H1 (cell line): Measurements from ENCODE around the gene ZNF385C. TPM values are rescaled to one million over a fixed set of nuclear protein-coding genes. Genes with fewer than 3 reads are reported as not detected.
A peak's percentile ranks its signal among the peaks of the same experiment; 100 is the strongest.

Source experiments
- CTCF ChIA-PET: fragments of 300-600 bp; sonication (Branson Sonifier 250); formaldehyde crosslinking; loops from one replicate; lab custom pipeline; 2021; ENCODE audit not compliant: partially characterized antibody; lab: Charles Lee
- POLR2A ChIA-PET: fragments of 300-600 bp; sonication (Branson Sonifier 250); formaldehyde crosslinking; loops from one replicate; lab custom pipeline; 2021; ENCODE audit warnings: inconsistent platforms; ENCODE audit not compliant: partially characterized antibody; lab: Charles Lee
- DNase-seq, 2 experiments: peaks; one replicate each; pipeline versions ENCODE4 v3.0.0 to v3.0.0-alpha.2; 2010 to 2022; ENCODE audit warnings: low spot score in 2 of 2, low read depth in 1 of 2, mixed read lengths in 1 of 2
- FAIRE-seq: peaks from 2 replicates; lab custom pipeline; 2011; peaks lifted over from hg19 to GRCh38; lab: Jason Lieb, UNC
- H2AFZ ChIP-seq: 2 replicates; pipeline ENCODE4 v1.8.1; 2012; ENCODE audit warnings: low read length, inconsistent platforms
- H2AK5ac ChIP-seq: 2 replicates; pipeline ENCODE4 v1.6.1; 2013; ENCODE audit warnings: low read depth, low read length
- H2BK120ac ChIP-seq: replicated peaks from 2 replicates; pipeline ENCODE3; 2013; ENCODE audit warnings: low read depth, low read length, inconsistent platforms
- H2BK12ac ChIP-seq: 2 replicates; pipeline ENCODE4 v1.6.1; 2013; ENCODE audit warnings: low read depth, low read length
- H2BK15ac ChIP-seq: 2 replicates; pipeline ENCODE4 v1.6.1; 2013; ENCODE audit warnings: low read length
- H2BK20ac ChIP-seq: 2 replicates; pipeline ENCODE4 v1.6.1; 2013; ENCODE audit warnings: low read length
- H2BK5ac ChIP-seq: 2 replicates; pipeline ENCODE4 v1.6.1; 2013; ENCODE audit warnings: low read depth, low read length
- H3K14ac ChIP-seq: 2 replicates; pipeline ENCODE4 v1.6.1; 2013; ENCODE audit warnings: inconsistent platforms; ENCODE audit not compliant: insufficient read length
- H3K18ac ChIP-seq: 2 replicates; pipeline ENCODE4 v1.6.1; 2013; ENCODE audit warnings: low read length; ENCODE audit errors: extremely low read depth
- H3K23ac ChIP-seq: 2 replicates; pipeline ENCODE4 v1.6.1; 2013; ENCODE audit warnings: inconsistent platforms; ENCODE audit not compliant: insufficient read length
- H3K23me2 ChIP-seq: 2 replicates; pipeline ENCODE4 v1.6.1; 2013; ENCODE audit warnings: low read depth, low read length
- H3K27ac ChIP-seq: 2 replicates; pipeline ENCODE4 v1.6.1; 2011; ENCODE audit warnings: low read depth, low read length, inconsistent platforms
- H3K27me3 ChIP-seq, 4 experiments: replicated peaks in 1 of 4; 1 replicate in 1 of 4; 2 replicates in 3 of 4; pipeline versions ENCODE4 v1.6.1 to v1.8.1; 2011 to 2013; ENCODE audit warnings: low read length in 3 of 4, mild to moderate bottlenecking in 3 of 4, inconsistent platforms in 2 of 4, mixed read lengths in 2 of 4, moderate library complexity in 1 of 4; ENCODE audit not compliant: control insufficient read depth in 3 of 4, insufficient read depth in 3 of 4; ENCODE audit errors: extremely low read depth in 1 of 4
- H3K36me3 ChIP-seq, 4 experiments: 2 replicates each; pipeline versions ENCODE4 v1.6.1 to v1.8.1; 2011 to 2013; ENCODE audit warnings: mild to moderate bottlenecking in 4 of 4, low read length in 3 of 4, moderate library complexity in 2 of 4, control low read depth in 1 of 4, inconsistent platforms in 1 of 4; ENCODE audit not compliant: insufficient read depth in 4 of 4, control insufficient read depth in 2 of 4
- H3K4ac ChIP-seq: replicated peaks from 2 replicates; pipeline ENCODE3; 2013; ENCODE audit warnings: low read length, low read depth, mixed read lengths, inconsistent platforms; ENCODE audit not compliant: insufficient read length
- H3K4me1 ChIP-seq, 4 experiments: replicated peaks in 1 of 4; 1 replicate in 1 of 4; 2 replicates in 3 of 4; pipeline versions ENCODE4 v1.6.1 to v1.8.1; 2011 to 2013; ENCODE audit warnings: low read length in 3 of 4, inconsistent platforms in 2 of 4, mixed read lengths in 1 of 4; ENCODE audit not compliant: insufficient read depth in 4 of 4, control insufficient read depth in 3 of 4
- H3K4me2 ChIP-seq, 2 experiments: 2 replicates each; pipeline versions ENCODE4 v1.6.1 to v1.8.1; 2011 to 2013; ENCODE audit warnings: low read depth in 2 of 2, low read length in 2 of 2, control low read depth in 1 of 2, inconsistent platforms in 1 of 2, mild to moderate bottlenecking in 1 of 2; ENCODE audit not compliant: insufficient read depth in 1 of 2
- H3K4me3 ChIP-seq, 4 experiments: fragments of 200-600, 300-600 bp in 1 of 4; sonication (generic), shearing (Covaris generic), sonication (Bioruptor Twin) in 1 of 4; 2 replicates each; pipeline versions ENCODE4 v1.5.1 to v1.8.1; 2011 to 2016; ENCODE audit warnings: low read length in 4 of 4, low read depth in 3 of 4, control low read depth in 2 of 4, inconsistent platforms in 2 of 4, mild to moderate bottlenecking in 2 of 4, mixed read lengths in 1 of 4, moderate library complexity in 1 of 4; ENCODE audit not compliant: insufficient read depth in 2 of 4; ENCODE audit errors: extremely low read depth in 1 of 4
- H3K56ac ChIP-seq: replicated peaks from 2 replicates; pipeline ENCODE3; 2013; ENCODE audit warnings: low read depth, mild to moderate bottlenecking, mixed read lengths, low read length, inconsistent platforms; ENCODE audit not compliant: insufficient read length
- H3K79me1 ChIP-seq: 2 replicates; pipeline ENCODE4 v1.6.1; 2013; ENCODE audit warnings: low read depth, low read length, control low read depth
- H3K79me2 ChIP-seq, 2 experiments: 2 replicates each; pipeline versions ENCODE4 v1.6.1 to v1.8.1; 2012 to 2013; ENCODE audit warnings: low read length in 2 of 2, mild to moderate bottlenecking in 2 of 2, inconsistent platforms in 1 of 2; ENCODE audit not compliant: insufficient read depth in 2 of 2, control insufficient read depth in 1 of 2
- H3K9ac ChIP-seq, 4 experiments: replicated peaks in 1 of 4; 1 replicate in 1 of 4; 2 replicates in 3 of 4; pipeline versions ENCODE4 v1.6.1 to v1.8.1; 2011 to 2013; ENCODE audit warnings: low read depth in 3 of 4, low read length in 3 of 4, control low read depth in 2 of 4, mild to moderate bottlenecking in 2 of 4, moderate library complexity in 2 of 4, inconsistent platforms in 1 of 4; ENCODE audit errors: extremely low read depth in 1 of 4
- H3K9me3 ChIP-seq, 2 experiments: 2 replicates each; pipeline versions ENCODE4 v1.6.1 to v1.8.1; 2012 to 2013; ENCODE audit warnings: mild to moderate bottlenecking in 2 of 2, moderate library complexity in 2 of 2, control low read depth in 1 of 2, inconsistent platforms in 1 of 2, low read depth in 1 of 2, low read length in 1 of 2, mixed read lengths in 1 of 2; ENCODE audit not compliant: insufficient read depth in 2 of 2
- H4K20me1 ChIP-seq, 2 experiments: replicated peaks in 1 of 2; 2 replicates each; pipeline versions ENCODE3 to v1.8.1; 2011 to 2013; ENCODE audit warnings: inconsistent platforms in 2 of 2, low read length in 2 of 2, mild to moderate bottlenecking in 1 of 2; ENCODE audit not compliant: insufficient read depth in 2 of 2, control insufficient read depth in 1 of 2
- H4K5ac ChIP-seq: 2 replicates; pipeline ENCODE4 v1.6.1; 2013; ENCODE audit warnings: low read length, low read depth, mixed read lengths, inconsistent platforms; ENCODE audit not compliant: insufficient read length
- H4K8ac ChIP-seq: 2 replicates; pipeline ENCODE4 v1.8.0; 2013; ENCODE audit warnings: mild to moderate bottlenecking, moderate library complexity, low read length, inconsistent platforms; ENCODE audit not compliant: insufficient read depth; ENCODE audit errors: extremely low read depth
- H4K91ac ChIP-seq: replicated peaks from 2 replicates; pipeline ENCODE3; 2013; ENCODE audit warnings: low read length, mixed read lengths, inconsistent platforms; ENCODE audit not compliant: insufficient read length
- ASH2L ChIP-seq: fragments of 200-600, 300-600 bp; sonication (generic); IDR thresholded peaks from one replicate; pipeline ENCODE4 v1.7.1; 2017; ENCODE audit warnings: low read length
- FOSL1 ChIP-seq: IDR thresholded peaks from 2 replicates; pipeline ENCODE4 v1.6.1; 2011; ENCODE audit warnings: mild to moderate bottlenecking, low read depth, low read length, moderate library complexity; ENCODE audit not compliant: insufficient read depth
- RBBP5 ChIP-seq: IDR thresholded peaks from 2 replicates; pipeline ENCODE4 v1.7.1; 2012; ENCODE audit warnings: low read depth, mild to moderate bottlenecking, inconsistent platforms, low read length, moderate library complexity, borderline replicate concordance
- SAP30 ChIP-seq: fragments of 300-600 bp; sonication (generic); IDR thresholded peaks from 2 replicates; pipeline ENCODE4 v1.7.1; 2012; ENCODE audit warnings: low read length, moderate library complexity, mild to moderate bottlenecking, inconsistent platforms; ENCODE audit not compliant: insufficient read depth, insufficient replicate concordance
- SIN3A ChIP-seq, 2 experiments: IDR thresholded peaks in 1 of 2; conservative IDR thresholded peaks in 1 of 2; 2 replicates each; pipeline ENCODE4 v1.6.1; 2011 to 2012; ENCODE audit warnings: low read length in 2 of 2, improper control_type of control experiment in 1 of 2, low read depth in 1 of 2, mild to moderate bottlenecking in 1 of 2
- SIX5 ChIP-seq: IDR thresholded peaks from 2 replicates; pipeline ENCODE4 v1.6.1; 2011; ENCODE audit warnings: mild to moderate bottlenecking, low read depth, low read length
- TAF1 ChIP-seq: IDR thresholded peaks from 2 replicates; pipeline ENCODE4 v1.6.1; 2011; ENCODE audit warnings: mild to moderate bottlenecking, low read depth, low read length
- TBP ChIP-seq: IDR thresholded peaks from 2 replicates; pipeline ENCODE4 v1.6.1; 2011; ENCODE audit warnings: low read depth, low read length, improper control_type of control experiment
- TEAD4 ChIP-seq: IDR thresholded peaks from 2 replicates; pipeline ENCODE4 v1.6.1; 2012; ENCODE audit warnings: low read depth, low read length, inconsistent platforms, mixed read lengths
- WGBS, 2 experiments: shearing (Covaris generic) in 1 of 2; methylation state at CpG; one replicate each; pipeline versions ENCODE4 v1.1.6 to v1.1.7; 2013 to 2015; ENCODE audit warnings: low lambda C conversion rate in 2 of 2, mixed read lengths in 2 of 2, inconsistent platforms in 1 of 2, low coverage in 1 of 2, missing lambda C conversion rate in 1 of 2; ENCODE audit not compliant: insufficient replicate concordance in 2 of 2, insufficient coverage in 1 of 2, insufficient read length in 1 of 2; ENCODE audit errors: extremely low coverage in 1 of 2, missing lambda C conversion rate in 1 of 2; 5-methylcytosine and 5-hydroxymethylcytosine counted together
- polyA plus RNA-seq, 7 experiments: library from polyadenylated mRNA; depleted of rRNA in 3 of 7; stranded (reverse) in 5 of 7; unstranded in 2 of 7; fragments of >200 nt in 5 of 7; fragments of 200-250 nt in 2 of 7; gene quantifications; 1 replicate in 5 of 7; 2 replicates in 1 of 7; 4 replicates in 1 of 7; pipeline versions ENCODE4 v1.2.1 to v1.2.3, GENCODE V29; 2011 to 2013; ENCODE audit warnings: missing spikeins in 2 of 7, mixed read lengths in 2 of 7
- total RNA-seq: library from RNA; stranded (reverse); fragmentation: NEBNext Ultra II Directional; extraction: Animal tissue kit (Norgen Biotek cat#: 25700); gene quantifications from 2 replicates; pipeline ENCODE4 v1.2.1, GENCODE V29; 2021

ZNF385C gene
- total and polyA plus RNA-seq, 2 of the 8 experiments (the other 6 are each of a cell fraction or from before 2014, with no cell fraction given), result 3.9 to 6.1 TPM

DNA sequence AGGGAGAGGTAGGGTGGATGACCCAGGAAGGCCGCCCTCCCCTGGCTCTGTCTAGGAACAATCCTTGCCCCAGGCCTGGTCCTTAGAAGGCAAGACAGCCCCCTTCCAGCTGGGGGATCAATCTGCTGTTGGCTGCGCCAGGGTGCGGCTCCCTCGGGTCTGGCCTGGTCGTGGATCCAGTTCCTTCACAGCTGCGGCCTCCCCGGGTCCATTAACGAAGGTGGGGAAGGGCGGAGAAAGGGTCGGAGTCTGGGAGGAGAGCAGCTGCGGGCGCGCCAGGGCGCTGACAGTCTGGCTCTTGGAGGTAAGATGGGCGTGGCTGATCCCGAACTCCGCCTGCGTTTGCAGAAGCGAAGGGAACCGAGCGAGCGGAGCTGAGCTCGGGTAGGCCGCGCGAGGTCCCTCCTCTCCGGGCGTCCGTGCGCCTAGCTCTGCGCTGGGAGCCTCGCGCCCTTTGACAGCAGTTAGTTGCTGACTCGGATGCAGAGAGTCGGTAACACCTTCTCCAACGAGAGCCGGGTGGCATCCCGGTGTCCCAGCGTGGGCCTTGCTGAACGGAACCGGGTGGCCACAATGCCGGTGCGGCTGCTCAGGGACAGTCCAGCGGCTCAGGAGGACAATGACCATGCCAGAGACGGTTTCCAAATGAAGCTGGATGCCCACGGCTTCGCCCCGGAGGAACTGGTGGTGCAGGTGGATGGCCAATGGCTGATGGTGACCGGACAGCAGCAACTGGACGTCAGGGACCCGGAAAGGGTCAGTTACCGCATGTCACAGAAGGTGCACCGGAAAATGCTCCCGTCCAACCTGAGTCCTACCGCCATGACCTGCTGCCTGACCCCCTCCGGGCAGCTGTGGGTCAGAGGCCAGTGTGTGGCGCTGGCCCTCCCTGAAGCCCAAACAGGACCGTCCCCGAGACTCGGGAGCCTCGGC, 24.4 kb upstream of the ZNF385C start, which contains the start of gene HSPB9:
TSS of gene HSPB9 (plus strand) at position 434 of the 933 bp plus-strand sequence. CDS start at position 481, 47 bp downstream.
- H2AK5ac ChIP-seq, result peak within 1 kb of the TSS; percentile 33; the same call in 1 of the 2 replicates
- no peaks in the 10 kb centered on the region; the same call in 1 of the 2 replicates for H3K79me1 ChIP-seq
- H3K23ac ChIP-seq, result no peak within 1 kb of the TSS
- ChIA-PET CTCF (interaction anchor here (1.0 to 39.4 kb wide), 14 partner anchors 9 to 405 kb away, joined by 3 to 1084 read pairs (median 6); partner anchors contain the start of genes DHX58, DNAJC7, GHDC and NKIRAS2), POLR2A (interaction anchor here (0.6 to 3.8 kb wide), 10 partner anchors 8 to 300 kb away, joined by 3 to 51 read pairs (median 4); partner anchors contain the start of genes CAVIN1, DHX58 and NKIRAS2)
- H3K27ac ChIP-seq, result no peak within 1 kb of the TSS
- no peaks in the 10 kb centered on the region for H3K9me3 ChIP-seq
- peak within 1 kb of the TSS; percentile 90 for H3K18ac ChIP-seq
- H3K4me2 ChIP-seq, result peak within 1 kb of the TSS; percentile 70 to 80
- H3K4me1 ChIP-seq, result peaks cover 0 to 17% (median 13%) of the 10 kb centered on the region in 4 experiments; a peak in 6 of 7 replicates
- peak within 1 kb of the TSS; percentile 75; the same call in 1 of the 2 replicates for H2BK12ac ChIP-seq
- peak within 1 kb of the TSS; percentile 58 for H4K91ac ChIP-seq
- H3K4me3 ChIP-seq, result peak within 1 kb of the TSS; percentile 1 to 50 (median 34); a peak in 7 of 8 replicates
- H4K20me1 ChIP-seq, result peaks cover 0 to under 1% of the 10 kb centered on the region in 2 experiments
- no peaks in the 10 kb centered on the region for H3K79me2 ChIP-seq
- H4K8ac ChIP-seq, result peak within 1 kb of the TSS; percentile 29; the same call in 1 of the 2 replicates
- H4K5ac ChIP-seq, result peak within 1 kb of the TSS; percentile 31
- 41% methylated on average over 61 of the region's 61 CpGs; no CpG with 5 or more reads in 1 of the 2 experiments for WGBS, 2 experiments
- H3K14ac ChIP-seq, result no peak within 1 kb of the TSS
- peak within 1 kb of the TSS; percentile 48 for H3K4ac ChIP-seq
- H2AFZ ChIP-seq, result peak within 1 kb of the TSS; percentile 62; the same call in 1 of the 2 replicates
- H3K36me3 ChIP-seq, result peaks cover 4 to 22% (median 16%) of the 10 kb centered on the region in 4 experiments; a peak in 7 of 8 replicates
- H2BK15ac ChIP-seq, result 0 out of 2 replicates have a peak within 1 kb of the TSS, but pooled peaks have one; percentile 29
- peak within 1 kb of the TSS; percentile 7 for H3K56ac ChIP-seq
- peaks cover 10% of the 10 kb centered on the region for H3K23me2 ChIP-seq
- no peak within 1 kb of the TSS for H2BK120ac ChIP-seq
- no peak within 1 kb of the TSS; a peak in 1 of 7 replicates for H3K9ac ChIP-seq
- H3K27me3 ChIP-seq, result no peaks in the 10 kb centered on the region; a peak in 2 of 7 replicates
- H2BK5ac ChIP-seq, result no peak within 1 kb of the TSS
- no peak within 1 kb of the TSS for H2BK20ac ChIP-seq
- DNase-seq (peak; percentile 54 to 86), FAIRE-seq (no peak)
- TF ChIP-seq TAF1, result 0 out of 2 replicates have a peak, but pooled peaks have one; percentile 27
- TF ChIP-seq TBP, result peak; percentile 80
- 0 out of 2 replicates have a peak, but pooled peaks have one; percentile 42 for TF ChIP-seq RBBP5
- no peak for TF ChIP-seq FOSL1
- peak; percentile 75 for TF ChIP-seq SAP30
- TF ChIP-seq SIX5, result no peak
- peak; percentile 46 for TF ChIP-seq ASH2L
- TF ChIP-seq SIN3A (conservative IDR thresholded peaks at IDR 0.05 in 1 of 2, IDR thresholded peaks at IDR 0.05 in 1 of 2; ENCODE audit: low read depth in 1 of 2, low read length in 2 of 2), result peak in 1 of 2 experiments; percentile 82; a peak in 1 of 4 replicates
- TF ChIP-seq TEAD4, result no peak
